Esophagus squamous epithelium (tissue), 4 donors: ENCODE data around the gene KLF11.

ENCODE experiments used
- CTCF ChIP-seq, 6 experiments: fragments of 450-650 bp in 4 of 6; fragments of 200-600 bp in 2 of 6; sonication (generic) in 2 of 6; IDR thresholded peaks; one replicate each; pipeline ENCODE4 v1.5.1; 2016 to 2019; ENCODE audit warnings: antibody characterized with exemption in 6 of 6, mild to moderate bottlenecking in 4 of 6, moderate library complexity in 4 of 6
- POLR2A ChIP-seq, 4 donors: fragments of 450-650 bp; IDR thresholded peaks; one replicate each; pipeline ENCODE4 v1.6.1; 2017; ENCODE audit warnings: antibody characterized with exemption in 4 of 4, mild to moderate bottlenecking in 4 of 4, moderate library complexity in 3 of 4

- TF ChIP-seq CTCF (IDR thresholded peaks at IDR 0.05): no peak
- no peak for TF ChIP-seq POLR2A (IDR thresholded peaks at IDR 0.05)
Observed at GRCh38 chr2:10059016-10059351, 15.6 kb downstream of the KLF11 start.
